C1 segment of cervical spinal cord (tissue), 14 donors: ENCODE data around the gene MAP4K5.

Experiments used
- DNase-seq, 14 donors: peaks; one replicate each; lab custom pipeline; 2025; lab: John Stamatoyannopoulos, UW

The MAP4K5 gene

DNA sequence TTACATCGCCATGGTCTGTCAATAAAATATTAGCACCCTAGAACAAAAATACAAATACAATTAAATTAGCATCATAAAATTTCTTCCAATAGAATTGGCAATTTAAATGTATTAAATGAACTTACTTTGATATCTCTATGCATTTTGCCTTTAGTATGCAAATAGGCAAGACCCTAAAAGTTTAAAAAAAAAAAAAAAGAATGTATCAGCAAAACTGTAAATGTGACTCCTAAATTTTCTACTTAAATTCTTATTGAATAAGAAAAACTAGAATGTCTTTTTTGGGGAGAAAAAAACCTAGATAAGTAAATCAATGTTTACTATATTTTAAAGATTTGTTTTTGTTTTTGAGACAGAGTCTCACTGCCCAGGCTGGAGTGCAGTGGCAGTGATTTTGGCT, 56.2 kb downstream of the MAP4K5 start:
- DNase-seq = no peak

DNA sequence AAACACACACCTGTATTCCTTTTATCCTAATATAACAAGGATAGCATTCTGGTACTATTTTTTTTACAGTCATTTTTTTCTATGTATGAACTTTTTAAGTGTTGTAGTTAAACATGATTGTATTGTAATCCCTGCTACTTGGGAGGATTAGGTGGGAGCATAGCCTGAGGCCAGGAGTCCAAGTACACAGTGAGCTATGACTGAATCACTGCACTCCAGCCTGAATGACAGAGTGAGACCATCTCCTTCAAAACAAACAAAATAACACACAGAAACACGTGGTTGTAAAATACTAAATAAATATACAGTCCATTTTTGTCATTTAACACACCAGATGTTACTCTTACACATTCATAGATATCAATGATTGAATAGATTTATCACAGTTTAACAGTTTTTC, 56.9 kb downstream of the MAP4K5 start:
- no peak for DNase-seq

DNA sequence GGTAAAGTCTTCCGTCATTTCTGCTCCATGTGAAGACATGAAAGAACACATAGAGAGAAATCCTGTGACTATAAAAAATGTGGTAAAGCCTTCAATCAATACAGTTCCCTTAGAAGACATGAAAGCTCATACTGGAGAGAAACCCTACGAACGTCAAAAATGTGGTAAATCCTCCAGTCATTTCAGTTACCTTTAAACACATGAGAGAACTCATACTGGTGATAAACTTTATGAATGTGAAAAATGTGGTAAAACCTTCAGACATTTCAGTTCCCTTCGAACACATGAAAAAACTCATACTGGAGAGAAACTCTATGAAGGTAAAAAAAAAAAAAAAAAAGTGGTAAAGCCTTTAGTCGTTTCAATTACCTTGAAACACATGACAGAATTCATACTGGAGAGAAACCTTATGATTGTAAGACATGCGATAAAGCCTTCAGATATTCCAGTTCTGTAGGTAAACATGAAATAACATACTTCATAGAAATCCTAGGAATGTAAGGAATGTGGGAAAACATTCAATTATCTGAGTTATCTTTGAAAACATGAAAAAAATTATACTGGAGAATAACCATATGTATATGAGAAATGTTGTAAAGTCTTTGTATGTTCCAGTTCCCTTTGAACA, 60.4 kb downstream of the MAP4K5 start:
- no peak for DNase-seq

DNA sequence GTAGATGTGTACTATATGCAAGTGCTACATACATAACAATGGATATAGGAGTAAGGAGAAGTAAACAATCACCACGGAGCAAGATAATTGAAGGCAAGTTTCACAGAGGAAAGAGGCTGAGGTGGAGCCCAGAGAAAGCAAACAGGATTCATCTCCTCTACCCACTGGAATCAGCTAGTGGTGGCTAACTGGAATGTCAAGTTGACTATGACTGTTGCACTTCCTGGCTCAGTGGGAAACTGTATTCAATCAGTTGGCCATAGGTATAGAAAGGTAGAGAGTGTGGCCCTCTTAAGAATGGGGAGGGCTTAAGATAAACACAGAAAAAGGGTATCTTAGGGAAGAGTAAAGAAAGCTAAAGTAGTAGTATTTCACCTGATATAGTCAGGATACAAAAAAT, 62.4 kb downstream of the MAP4K5 start:
- no peak for DNase-seq

DNA sequence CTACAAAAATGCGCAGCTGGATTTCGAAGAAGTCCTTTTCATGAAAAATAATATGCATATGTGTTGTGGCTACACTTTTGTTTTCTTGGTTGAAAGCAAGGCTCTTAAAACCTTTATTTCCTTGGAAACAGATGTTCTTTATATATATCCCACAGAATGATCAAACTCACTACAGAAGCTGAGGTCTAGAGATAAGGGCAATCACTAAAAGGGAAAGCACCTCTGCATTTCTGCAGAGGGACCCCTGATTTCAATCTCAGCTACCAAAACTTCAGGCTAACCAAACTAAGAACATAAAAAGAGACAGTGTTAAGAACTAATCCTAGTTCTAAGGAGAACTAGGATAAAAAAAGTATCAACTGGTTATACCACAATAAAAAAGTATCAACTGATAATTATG, 70.3 kb downstream of the MAP4K5 start:
- DNase-seq = no peak

DNA sequence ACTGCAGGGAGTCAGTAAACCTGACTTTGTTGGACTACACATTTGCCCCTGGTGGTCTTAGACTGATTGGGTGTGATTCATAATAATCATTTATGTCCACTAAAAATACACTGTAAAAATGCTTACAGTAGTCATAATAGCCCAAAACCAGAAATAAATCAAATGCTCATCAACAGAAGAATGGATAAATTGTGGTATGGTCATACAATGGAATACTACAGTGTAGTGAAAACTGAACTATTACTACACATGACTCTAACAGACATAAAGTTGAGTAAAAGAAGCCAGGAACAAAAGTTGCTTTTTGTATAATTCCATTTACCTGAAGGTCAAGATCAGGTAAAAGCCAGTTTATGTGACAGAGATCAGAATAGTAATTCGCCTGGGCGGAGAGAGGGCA, 78.5 kb downstream of the MAP4K5 start:
- no peak for DNase-seq

DNA sequence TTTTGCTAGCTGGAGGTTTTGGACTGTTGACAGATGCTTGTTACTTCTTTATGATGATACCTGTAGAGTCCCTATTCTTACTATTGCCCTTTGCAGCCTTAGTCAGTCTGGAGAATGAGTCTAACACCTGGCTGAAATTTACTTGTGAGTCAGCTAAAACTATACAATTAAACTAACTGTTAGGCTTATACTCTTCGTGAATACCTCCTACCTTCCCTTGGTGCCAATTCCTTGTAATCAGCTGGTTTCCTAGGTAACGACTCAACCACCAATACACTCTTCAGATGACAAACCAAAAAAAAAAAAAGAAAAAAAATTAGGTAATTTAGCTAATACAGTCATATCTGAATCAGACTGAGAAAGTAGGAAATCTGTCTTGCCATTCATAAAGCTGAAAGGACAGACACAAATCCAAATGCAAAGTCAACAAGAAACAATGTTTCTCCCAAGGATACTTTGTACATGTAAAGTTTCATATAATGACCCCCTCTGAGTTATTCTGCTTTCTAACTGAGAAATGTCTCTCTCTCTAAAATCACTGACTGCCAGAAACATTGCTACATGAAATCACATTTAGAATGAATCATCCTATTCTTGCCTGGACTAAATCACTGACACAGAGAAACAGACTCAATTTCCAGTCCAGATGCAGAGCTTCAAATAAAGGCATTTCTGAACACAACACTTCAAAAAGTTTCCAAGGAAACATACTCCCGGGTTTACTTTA, 79.2 kb downstream of the MAP4K5 start:
- DNase-seq = no peak

DNA sequence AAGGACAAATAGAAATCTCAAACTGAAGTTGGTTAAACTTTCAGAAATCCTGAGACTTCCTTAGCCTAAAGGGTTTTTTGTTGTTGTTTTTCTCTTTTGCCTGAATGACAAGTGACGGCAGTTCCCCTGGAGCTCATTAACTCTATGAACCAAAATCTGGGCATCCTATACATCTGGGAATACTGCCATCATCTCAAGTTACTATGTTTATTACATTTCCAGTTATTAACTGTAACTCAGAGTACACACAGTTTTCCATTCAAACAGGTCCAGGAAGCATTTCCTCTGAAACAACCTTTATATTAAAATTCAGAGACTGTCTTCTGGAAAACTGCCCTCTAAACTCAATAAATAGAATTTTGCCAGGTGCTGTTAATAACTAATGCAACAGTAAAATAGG, 80.1 kb downstream of the MAP4K5 start:
- no peak for DNase-seq

DNA sequence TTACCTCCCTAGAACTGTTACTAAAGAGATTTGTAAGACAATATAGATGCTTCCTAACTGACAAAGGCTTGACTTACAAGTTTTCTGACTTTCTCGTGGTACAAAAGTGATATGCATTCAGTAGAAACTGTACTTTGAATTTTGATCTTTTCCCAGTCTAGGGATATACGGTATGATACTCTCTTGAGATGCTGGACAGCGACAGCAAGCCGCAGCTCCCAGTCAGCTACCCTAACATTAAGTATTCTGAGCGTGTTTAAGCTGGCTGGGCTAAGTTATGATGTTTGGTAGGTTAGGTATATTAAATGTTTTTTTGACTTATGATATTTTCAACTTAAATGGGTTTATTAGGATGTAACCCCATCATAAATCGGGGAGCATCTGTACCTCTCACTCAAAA, 80.5 kb downstream of the MAP4K5 start:
- DNase-seq = no peak

DNA sequence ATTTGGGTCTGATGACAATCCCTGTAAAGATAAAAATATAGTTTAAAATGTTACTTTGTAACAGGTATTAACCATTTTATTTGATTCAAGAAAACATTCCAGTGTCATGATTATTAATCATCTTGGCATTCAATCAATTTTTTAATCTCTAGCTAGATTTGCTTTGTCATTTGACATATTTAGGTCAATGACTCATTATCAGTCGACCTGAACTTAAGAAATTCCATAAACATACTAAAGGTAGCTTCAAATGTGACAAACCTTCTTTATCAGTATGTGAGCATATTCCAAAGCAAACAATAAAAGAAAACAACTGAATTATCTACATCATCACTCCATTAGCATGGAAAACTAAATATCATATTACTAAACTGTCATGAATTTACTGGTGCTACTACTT, 84.9 kb downstream of the MAP4K5 start:
- no peak for DNase-seq

DNA sequence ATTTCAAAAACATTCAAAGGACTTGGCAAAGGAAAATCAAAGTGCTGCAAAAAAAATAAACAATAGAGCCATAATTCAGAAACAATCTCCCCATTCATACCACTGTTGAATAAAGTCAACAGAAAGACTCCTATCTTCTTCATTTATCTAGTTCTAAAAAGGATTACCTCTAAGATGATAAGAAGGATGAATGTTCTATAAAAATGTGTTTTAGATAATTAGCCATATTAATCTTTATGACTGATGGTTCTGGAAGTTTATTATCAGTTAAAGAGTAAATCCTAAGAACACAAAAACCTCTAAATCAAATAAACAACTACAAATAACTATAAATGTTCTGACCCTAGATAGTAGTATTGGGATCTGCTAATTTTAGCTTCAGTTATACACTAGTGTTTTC, 97.8 kb downstream of the MAP4K5 start:
- no peak for DNase-seq

DNA sequence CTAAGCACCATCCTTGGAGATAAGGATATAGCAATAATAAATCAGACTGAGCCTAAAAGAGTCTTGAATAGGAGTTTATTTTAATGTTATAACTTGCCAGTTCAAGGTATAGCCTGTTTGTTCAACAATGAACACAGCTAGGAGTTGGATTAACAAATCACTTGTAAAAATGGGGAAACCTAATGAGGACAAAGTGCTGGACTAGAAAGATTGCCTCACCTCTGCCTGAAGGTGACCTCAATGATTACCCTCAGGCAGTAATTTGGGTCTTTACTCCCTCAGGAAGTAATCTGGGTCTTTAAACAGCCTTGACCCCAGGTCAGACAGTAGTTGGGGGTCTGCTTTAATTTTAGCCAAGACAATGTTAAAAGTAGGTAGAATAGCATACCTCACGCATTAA, 100.2 kb downstream of the MAP4K5 start:
- DNase-seq = no peak

DNA sequence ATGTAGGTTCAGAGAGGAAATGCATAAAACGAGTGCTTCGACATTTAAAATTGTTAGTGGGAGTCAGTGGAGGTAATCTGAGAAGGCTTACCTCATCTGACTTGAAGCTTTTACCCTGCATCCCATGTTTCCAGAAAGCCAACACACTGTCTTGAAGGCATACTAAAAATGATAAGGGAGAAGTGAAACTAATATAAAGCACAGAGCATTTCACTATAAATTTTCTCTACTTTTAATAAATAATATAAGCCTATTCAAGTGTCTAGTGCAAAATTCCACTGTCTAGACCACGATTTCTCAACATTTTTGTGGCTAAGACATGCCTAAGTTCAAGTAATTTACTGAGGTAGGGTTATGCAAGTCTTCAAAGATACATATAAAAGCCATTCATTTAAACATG, 106.6 kb downstream of the MAP4K5 start:
- no peak for DNase-seq

DNA sequence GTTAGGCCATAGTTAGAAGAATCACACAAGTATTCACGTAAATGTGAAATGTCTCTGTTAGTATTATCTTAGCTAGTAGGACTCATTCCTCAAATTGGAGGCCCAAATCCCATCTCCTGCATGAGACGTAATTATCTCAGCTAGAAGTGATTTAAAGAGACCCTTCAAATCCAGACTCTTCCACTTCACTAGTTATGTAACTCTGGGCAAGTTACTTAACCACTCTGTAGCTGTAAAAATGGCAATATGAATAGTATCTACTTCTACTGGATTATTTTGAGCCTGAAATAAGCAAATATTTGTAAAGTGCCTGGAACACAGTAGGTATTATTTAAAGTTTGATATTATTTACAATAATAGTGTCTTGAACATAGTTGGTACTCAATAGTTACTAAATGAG, 107.3 kb downstream of the MAP4K5 start:
- no peak for DNase-seq

DNA sequence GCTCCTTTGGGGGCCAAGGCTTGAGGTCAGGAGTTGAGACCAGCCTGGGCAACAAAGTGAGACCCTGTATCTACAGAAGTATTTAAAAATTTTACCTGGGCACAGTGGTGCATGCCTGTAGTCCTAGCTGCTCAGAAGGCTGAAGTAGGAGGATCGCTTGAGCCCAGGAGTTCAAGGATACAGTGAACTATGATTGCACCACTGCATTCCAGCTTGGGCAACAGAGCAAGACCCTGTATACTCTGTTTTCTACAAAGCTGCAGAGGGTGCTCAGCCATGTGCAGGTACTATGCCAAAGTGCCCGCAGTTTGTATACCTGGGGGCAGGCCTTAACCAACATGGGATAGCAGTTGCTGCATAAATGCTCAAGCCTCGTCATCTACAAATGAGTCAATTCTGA, 108.8 kb downstream of the MAP4K5 start:
- no peak for DNase-seq

DNA sequence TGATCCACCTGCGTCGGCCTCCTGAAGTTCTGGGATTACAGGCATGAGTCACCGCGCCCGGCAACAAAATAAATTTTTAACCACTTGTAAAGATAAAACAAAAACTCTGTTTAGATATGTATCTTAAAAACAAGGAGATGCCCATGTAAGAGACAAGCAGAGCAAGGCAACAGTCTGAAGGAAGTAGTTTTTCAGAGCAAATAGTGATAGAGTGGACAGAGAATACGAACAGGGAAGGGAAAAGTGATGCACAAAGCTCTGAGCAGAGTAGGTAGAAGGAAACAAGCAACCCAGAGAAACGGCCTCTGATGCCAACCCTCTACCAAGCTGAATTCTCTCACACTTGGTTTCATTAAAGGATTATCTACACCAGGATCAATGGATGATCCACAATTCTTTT, 110.9 kb downstream of the MAP4K5 start:
- no peak for DNase-seq

DNA sequence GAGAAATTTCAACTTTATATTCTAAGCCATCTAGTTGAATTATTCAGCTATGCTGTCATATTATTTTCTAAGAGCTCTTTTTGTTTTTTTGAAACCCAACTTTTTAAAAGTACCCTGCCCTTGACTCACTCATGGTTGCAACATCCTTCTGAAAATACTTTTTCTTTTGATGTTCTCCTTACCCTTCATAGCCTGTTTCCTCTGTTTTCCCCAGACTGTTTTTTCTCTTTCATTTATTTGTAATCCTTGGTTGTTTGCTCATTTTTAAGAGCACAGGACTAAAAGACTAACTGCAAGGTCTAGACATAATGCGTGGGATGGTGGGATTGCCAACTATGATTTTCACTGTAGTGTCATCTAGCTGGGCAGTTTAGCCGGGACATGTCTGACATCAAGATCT, 114.5 kb downstream of the MAP4K5 start:
- no peak for DNase-seq

DNA sequence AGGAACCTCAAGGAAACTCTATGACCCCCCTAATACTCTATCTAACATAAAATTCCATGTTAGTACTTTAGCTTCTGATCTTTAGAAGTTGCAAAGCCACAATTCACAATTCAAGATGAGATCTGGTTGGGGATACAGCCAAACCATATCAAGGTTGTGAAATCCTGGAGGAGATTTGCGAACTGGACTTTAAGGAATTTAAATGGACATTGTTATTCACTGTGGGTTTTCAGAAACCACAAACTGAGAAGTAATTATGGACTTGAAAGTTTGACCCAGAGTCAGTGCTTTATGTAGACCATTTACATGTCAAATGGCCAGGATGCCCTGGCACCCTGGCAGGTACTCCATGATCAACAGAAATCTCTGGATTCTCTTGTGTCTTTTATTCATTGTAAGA, 121.4 kb downstream of the MAP4K5 start:
- no peak for DNase-seq

DNA sequence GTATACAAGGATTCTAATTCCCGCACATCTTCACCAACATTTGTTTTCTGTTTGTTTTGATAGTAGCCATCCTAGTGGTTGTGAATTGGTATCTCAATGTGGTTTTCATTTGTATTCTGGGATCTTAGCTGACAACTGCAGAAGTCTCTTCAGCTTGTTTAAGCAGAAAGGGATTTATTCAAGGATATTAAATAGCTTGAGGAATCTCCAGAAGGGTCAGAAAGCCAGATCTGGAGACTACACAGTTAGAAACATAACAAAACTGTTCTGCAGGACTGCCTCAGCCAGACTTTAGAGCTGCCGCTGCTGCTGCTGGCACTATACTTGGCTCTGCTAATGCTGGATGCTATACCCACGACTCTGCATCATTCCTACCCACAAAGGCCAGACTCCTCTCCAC, 122.3 kb downstream of the MAP4K5 start:
- no peak for DNase-seq

DNA sequence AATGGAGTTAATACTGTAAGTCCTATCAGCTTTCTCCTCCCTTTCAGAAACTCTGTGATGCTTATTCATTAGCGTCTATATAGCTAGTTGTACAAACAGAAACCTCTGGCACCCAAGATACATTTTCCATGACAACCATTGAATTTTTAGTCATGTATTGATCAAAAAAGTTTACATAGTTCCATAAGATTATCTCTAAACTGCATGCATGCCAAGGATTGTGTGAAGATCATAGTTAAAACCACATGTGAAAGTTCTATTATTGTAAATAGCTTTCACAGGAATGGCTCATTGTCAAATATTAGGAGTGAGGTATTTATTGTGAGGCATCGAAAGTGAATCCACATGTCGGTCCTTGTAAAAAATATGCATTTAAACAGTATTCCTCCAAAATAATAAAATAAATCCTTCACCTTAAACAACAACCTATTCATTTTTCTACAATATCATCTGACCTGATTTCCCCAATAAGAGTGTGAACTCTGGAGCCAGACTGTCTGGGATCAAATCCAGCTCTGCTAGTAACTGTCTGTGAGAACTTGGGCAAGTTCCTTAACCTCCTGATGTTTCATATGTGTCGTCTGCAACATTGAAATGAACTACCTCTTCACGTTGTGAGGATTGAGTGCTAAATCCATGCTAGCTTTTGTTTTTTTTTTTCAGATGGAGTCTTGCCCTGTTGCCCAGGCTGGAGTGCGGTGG, 125.1 kb downstream of the MAP4K5 start:
- no peak for DNase-seq

DNA sequence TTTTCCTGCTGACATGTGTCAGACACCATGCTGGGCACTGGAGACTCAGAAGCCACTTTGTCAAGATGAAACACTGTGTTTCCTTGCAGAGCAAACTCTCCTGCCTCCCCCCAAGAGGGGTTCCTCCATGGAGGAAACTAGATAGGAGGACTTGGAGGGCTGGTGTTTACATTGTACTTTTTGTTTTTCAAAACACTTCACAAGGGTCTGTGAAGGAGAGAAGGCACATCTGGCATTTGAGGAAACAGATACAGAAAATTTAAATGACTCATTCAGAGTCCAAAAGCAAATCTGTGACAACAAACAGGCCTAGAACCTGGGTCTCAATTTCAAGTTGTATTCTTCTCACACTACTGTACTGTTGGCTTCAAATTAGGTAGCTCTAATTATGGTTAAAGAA, 128.9 kb downstream of the MAP4K5 start:
- no peak for DNase-seq

DNA sequence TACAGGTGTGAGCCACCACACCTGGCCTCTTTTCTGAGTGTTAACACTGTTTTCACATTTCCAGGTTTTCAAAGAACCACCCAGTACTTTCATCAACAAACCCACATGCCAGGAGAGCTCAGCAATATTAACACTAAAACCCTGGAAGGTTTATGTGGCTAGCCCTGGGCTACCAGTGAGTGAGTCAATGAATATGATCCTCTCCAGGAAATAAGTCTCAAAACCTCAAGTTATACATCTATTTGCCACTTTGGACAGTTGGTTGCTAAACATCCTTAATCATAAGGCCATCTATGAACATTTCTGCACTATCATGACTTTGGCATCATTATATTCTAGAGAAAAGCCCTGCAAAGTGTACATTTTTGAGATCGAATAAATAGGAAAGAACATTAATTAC, 129.4 kb downstream of the MAP4K5 start:
- DNase-seq = no peak

DNA sequence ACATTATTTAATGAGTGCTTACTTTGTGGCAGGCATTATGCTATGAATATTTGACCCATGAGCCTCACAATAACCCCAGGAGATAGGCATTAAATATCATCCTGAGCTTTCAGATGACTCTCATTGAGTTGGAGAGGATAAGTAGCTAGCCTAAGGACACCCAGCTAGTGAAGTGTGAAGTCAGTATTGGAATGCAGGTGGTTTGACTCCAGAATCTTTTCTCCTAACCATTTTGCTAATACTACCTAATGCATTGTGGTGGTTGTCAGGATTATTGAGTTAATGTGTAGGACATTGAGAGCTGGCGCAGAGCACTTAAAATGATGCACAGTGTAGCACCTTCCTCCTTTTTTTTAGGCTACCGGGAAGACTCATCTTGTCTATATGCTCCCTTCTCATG, 131.9 kb downstream of the MAP4K5 start:
- DNase-seq = no peak
